IMR-90 (cell line): Measurements from ENCODE around the gene OGFOD3. TPM values are rescaled to one million over a fixed set of nuclear protein-coding genes. Genes with fewer than 3 reads are reported as not detected.

Experiments
- ATAC-seq: fragments of 200-7000 bp; cut with Tn5 transposase; 2 replicates; pipeline ENCODE4 v1.9.1; 2020; ENCODE audit warnings: low read depth, mild to moderate bottlenecking, moderate library complexity
- BruUV-seq: library from RNA; stranded (reverse); fragments of 400-500 nt; replicated peaks from 2 replicates; lab custom pipeline; 2021; lab: Mats Ljungman, UMichigan
- CTCF ChIA-PET: fragments of 300-600 bp; formaldehyde crosslinking; extraction: SDS; loops from one replicate; lab custom pipeline; 2021; ENCODE audit warnings: antibody characterized with exemption; lab: Yijun Ruan, JAX
- POLR2A ChIA-PET: fragments of 300-600 bp; sonication (Branson Sonifier 250); formaldehyde crosslinking; loops from one replicate; lab custom pipeline; 2022; ENCODE audit warnings: antibody characterized with exemption; ENCODE audit not compliant: unreplicated experiment; lab: Charles Lee
- DNase-seq: peaks from one replicate; pipeline ENCODE4 v3.0.0; 2013
- H2AFZ ChIP-seq: replicated peaks from 2 replicates; pipeline ENCODE3; 2013; ENCODE audit warnings: low read length, mild to moderate bottlenecking; ENCODE audit not compliant: poor library complexity
- H2AK5ac ChIP-seq: 2 replicates; pipeline ENCODE4 v1.6.1; 2013; ENCODE audit warnings: low read depth, low read length, inconsistent platforms
- H2AK9ac ChIP-seq: replicated peaks from 2 replicates; pipeline ENCODE3; 2013; ENCODE audit warnings: mild to moderate bottlenecking, low read depth, low read length, moderate library complexity; ENCODE audit not compliant: poor library complexity
- H2BK120ac ChIP-seq: 2 replicates; pipeline ENCODE4 v1.6.1; 2013; ENCODE audit warnings: low read depth, low read length, inconsistent platforms
- H2BK15ac ChIP-seq: 3 replicates; pipeline ENCODE4 v1.6.1; 2013; ENCODE audit warnings: low read depth, low read length, inconsistent platforms
- H2BK20ac ChIP-seq: 2 replicates; pipeline ENCODE4 v1.6.1; 2013; ENCODE audit warnings: low read depth, mild to moderate bottlenecking, inconsistent platforms, low read length, moderate library complexity
- H2BK5ac ChIP-seq: 2 replicates; pipeline ENCODE4 v1.6.1; 2013; ENCODE audit warnings: mild to moderate bottlenecking, low read depth, low read length, inconsistent platforms; ENCODE audit not compliant: poor library complexity, severe bottlenecking
- H3K14ac ChIP-seq: replicated peaks from 2 replicates; pipeline ENCODE4 v1.6.1; 2013; ENCODE audit warnings: low read depth, low read length, inconsistent platforms
- H3K18ac ChIP-seq: 2 replicates; pipeline ENCODE4 v1.6.1; 2013; ENCODE audit warnings: low read depth, low read length, control low read depth
- H3K23ac ChIP-seq: 2 replicates; pipeline ENCODE4 v1.6.1; 2013; ENCODE audit warnings: low read depth, low read length, inconsistent platforms
- H3K27ac ChIP-seq: 2 replicates; pipeline ENCODE4 v1.5.1; 2013; ENCODE audit warnings: mild to moderate bottlenecking, control low read depth, low read length; ENCODE audit not compliant: insufficient read depth
- H3K27me3 ChIP-seq: 2 replicates; pipeline ENCODE4 v1.6.1; 2013; ENCODE audit warnings: low read length; ENCODE audit not compliant: control insufficient read depth, insufficient read depth
- H3K36me3 ChIP-seq: 2 replicates; pipeline ENCODE4 v1.6.1; 2013; ENCODE audit warnings: low read length, mixed read lengths; ENCODE audit not compliant: control insufficient read depth, insufficient read depth
- H3K4ac ChIP-seq: 2 replicates; pipeline ENCODE4 v1.6.1; 2013; ENCODE audit warnings: low read depth, low read length, inconsistent platforms
- H3K4me1 ChIP-seq: 2 replicates; pipeline ENCODE4 v1.6.1; 2013; ENCODE audit warnings: low read length, mixed read lengths; ENCODE audit not compliant: control insufficient read depth, insufficient read depth
- H3K4me2 ChIP-seq: 2 replicates; pipeline ENCODE4 v1.6.1; 2013; ENCODE audit warnings: low read depth, mild to moderate bottlenecking, control low read depth, low read length, moderate library complexity
- H3K4me3 ChIP-seq: 2 replicates; pipeline ENCODE4 v1.5.1; 2013; ENCODE audit warnings: low read depth, mild to moderate bottlenecking, control low read depth, low read length, moderate library complexity; ENCODE audit not compliant: insufficient read depth
- H3K56ac ChIP-seq: 2 replicates; pipeline ENCODE4 v1.6.1; 2013; ENCODE audit warnings: low read length, inconsistent platforms; ENCODE audit not compliant: insufficient read depth; ENCODE audit errors: extremely low read depth
- H3K79me1 ChIP-seq, 2 experiments: 2 replicates each; pipeline ENCODE4 v1.6.1; 2013; ENCODE audit warnings: low read length in 2 of 2, inconsistent platforms in 1 of 2, low read depth in 1 of 2
- H3K9ac ChIP-seq: 2 replicates; pipeline ENCODE4 v1.6.1; 2013; ENCODE audit warnings: low read depth, low read length, control low read depth
- H3K9me1 ChIP-seq: 2 replicates; pipeline ENCODE4 v1.6.1; 2013; ENCODE audit warnings: low read length, inconsistent platforms; ENCODE audit not compliant: insufficient read depth
- H3K9me3 ChIP-seq: 2 replicates; pipeline ENCODE4 v1.6.1; 2013; ENCODE audit warnings: low read length; ENCODE audit not compliant: control insufficient read depth, insufficient read depth
- H4K20me1 ChIP-seq: 2 replicates; pipeline ENCODE4 v1.6.1; 2013; ENCODE audit warnings: low read length, inconsistent platforms; ENCODE audit not compliant: insufficient read depth
- H4K5ac ChIP-seq: 2 replicates; pipeline ENCODE4 v1.6.1; 2013; ENCODE audit warnings: mild to moderate bottlenecking, low read depth, low read length, control low read depth
- H4K8ac ChIP-seq, 2 experiments: 2 replicates each; pipeline ENCODE4 v1.6.1; 2013; ENCODE audit warnings: low read depth in 2 of 2, low read length in 2 of 2, control low read depth in 1 of 2, inconsistent platforms in 1 of 2
- H4K91ac ChIP-seq: 2 replicates; pipeline ENCODE4 v1.6.1; 2013; ENCODE audit warnings: low read depth, low read length, inconsistent platforms; ENCODE audit not compliant: insufficient read depth
- MAFK ChIP-seq: IDR thresholded peaks from 2 replicates; pipeline ENCODE4 v1.6.1; 2012; ENCODE audit warnings: low read depth, low read length, improper control_type of control experiment
- MXI1 ChIP-seq: IDR thresholded peaks from 2 replicates; pipeline ENCODE4 v1.6.1; 2012; ENCODE audit warnings: low read depth, mild to moderate bottlenecking, low read length, moderate library complexity, borderline replicate concordance
- NFE2L2 ChIP-seq: fragments of 150-350 bp; IDR thresholded peaks from 2 replicates; pipeline ENCODE4 v1.6.1; 2016; ENCODE audit warnings: low read depth, mild to moderate bottlenecking, low read length
- RAD21 ChIP-seq: IDR thresholded peaks from 2 replicates; pipeline ENCODE4 v1.6.1; 2012; ENCODE audit warnings: low read length, improper control_type of control experiment
- WGBS, 2 experiments: methylation state at CpG; one replicate each; pipeline versions ENCODE4 v1.1.5 to v1.1.7; 2013; ENCODE audit warnings: missing lambda C conversion rate in 2 of 2; ENCODE audit not compliant: insufficient read length in 1 of 2; ENCODE audit errors: extremely low coverage in 2 of 2; 5-methylcytosine and 5-hydroxymethylcytosine counted together
- dilution Hi-C: fragments of 300-500 bp; cut with HindIII; formaldehyde crosslinking; loops from one replicate; pipeline ENCODE4 v1.14.3; 2018; ENCODE audit warnings: low sequenced_read_pairs; ENCODE audit not compliant: unreplicated experiment
- in situ Hi-C: fragments of 300-500 bp; cut with MboI; formaldehyde crosslinking; loops from 3 replicates; pipeline ENCODE4 v1.14.3; 2019; ENCODE audit warnings: low sequenced_read_pairs, inconsistent platforms, mixed read lengths
- intact Hi-C: fragments of 100-400 bp; cut with micrococcal nuclease; formaldehyde crosslinking; loops from 2 replicates; pipeline ENCODE4 v1.10.0; 2022
- polyA plus RNA-seq, 3 experiments: library from polyadenylated mRNA; depleted of rRNA; stranded (reverse); fragments of >200 nt; gene quantifications; 2 replicates each; pipeline ENCODE4 v1.2.3, GENCODE V29; 2012; ENCODE audit warnings: low replicate concordance in 1 of 3
- total RNA-seq: library from RNA; depleted of rRNA; stranded (reverse); fragments of >200 nt; gene quantifications from 2 replicates; pipeline ENCODE4 v1.2.3, GENCODE V29; 2012
- TF ChIP-seq, protein P1 (sequence below): conservative IDR thresholded peaks from 2 replicates; pipeline ENCODE4 v1.5.1; 2012; ENCODE audit warnings: mild to moderate bottlenecking, low read depth, low read length, improper control_type of control experiment

Gene OGFOD3
- total and polyA plus RNA-seq, 2 of the 4 experiments (the other 2 are of a cell fraction), result 25.3 to 33.4 TPM

DNA sequence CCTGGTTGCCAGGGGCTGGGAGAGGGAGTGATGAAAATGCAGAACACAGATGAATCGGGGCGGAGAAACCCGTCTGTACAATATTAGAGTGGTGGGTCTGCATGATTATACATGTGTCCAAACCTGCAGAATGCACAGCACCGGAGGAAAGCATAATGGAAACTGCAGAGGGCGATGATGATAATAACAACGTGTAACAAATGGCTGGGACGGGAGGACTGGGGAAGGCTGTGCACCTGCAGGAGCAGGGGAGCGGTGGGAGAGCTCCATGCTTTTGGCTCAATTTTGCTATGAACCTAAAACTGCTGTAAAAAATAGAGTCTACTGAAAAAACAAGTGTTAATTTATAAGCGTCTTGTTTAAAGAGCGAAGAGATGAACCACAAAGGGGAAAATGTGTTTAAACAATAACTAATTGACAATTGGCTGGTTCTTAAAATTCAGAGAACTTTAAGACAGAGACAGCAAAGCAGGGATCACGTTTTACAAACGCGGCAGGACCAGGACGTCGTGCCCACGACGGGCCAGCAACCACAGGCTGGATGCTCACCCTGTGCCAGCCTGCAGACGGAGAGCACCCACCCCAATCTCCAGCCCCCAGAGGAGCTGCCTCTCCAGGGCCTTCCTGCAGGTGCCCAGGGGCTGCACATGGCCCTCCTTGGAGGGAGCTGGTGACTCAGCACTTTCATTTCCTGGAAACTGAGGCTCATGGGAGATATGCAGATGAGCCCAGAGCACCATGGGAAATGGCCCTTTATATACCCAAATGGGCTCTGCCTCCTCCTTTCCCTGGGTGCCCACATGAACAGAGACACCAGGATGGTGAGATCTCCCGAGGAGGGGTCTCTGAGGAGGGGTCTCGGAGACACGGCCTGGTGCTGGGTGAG lies 59.7 kb downstream of the OGFOD3 start, which contains the start of gene TEX19:
Gene TEX19, plus strand, starts transcription at position 783 of the 886 bp plus-strand sequence. CDS start 2,904 bp downstream, outside the sequence.
- H2AK5ac ChIP-seq, result no peak within 1 kb of the TSS
- H3K4me3 ChIP-seq, result no peak within 1 kb of the TSS
- 0 out of 4 replicates have a peak within 1 kb of the TSS, but pooled peaks of 1 of the 2 experiments have one; percentile 21 for H4K8ac ChIP-seq
- no peaks in the 10 kb centered on the region for H3K9me1 ChIP-seq
- H3K4me2 ChIP-seq, result no peak within 1 kb of the TSS
- no peak for DNase-seq
- dilution Hi-C loops, result no loop called here
- BruUV-seq, result no TSS peak
- no peak within 1 kb of the TSS for H3K4ac ChIP-seq
- H3K27me3 ChIP-seq, result peaks cover 29% of the 10 kb centered on the region; the same call in 1 of the 2 replicates
- CTCF ChIA-PET, result no interaction called here
- no peak for ATAC-seq
- H3K9ac ChIP-seq, result no peak within 1 kb of the TSS
- in situ Hi-C loops, result loop anchor here (10.0 kb wide), 2 partner anchors 196 to 416 kb away; no protein-coding TSS in a partner anchor
- H3K4me1 ChIP-seq, result peaks cover 5% of the 10 kb centered on the region; the same call in 1 of the 2 replicates
- intact Hi-C loops, result no loop called here
- WGBS, 2 experiments, result 64% methylated on average over 16 of the region's 21 CpGs; no CpG with 5 or more reads in 1 of the 2 experiments
- H3K27ac ChIP-seq, result no peak within 1 kb of the TSS
- no peaks in the 10 kb centered on the region for H3K79me1 ChIP-seq
- no peak within 1 kb of the TSS for H3K56ac ChIP-seq
- no peak within 1 kb of the TSS for H2BK120ac ChIP-seq
- H3K18ac ChIP-seq, result no peak within 1 kb of the TSS
- TF ChIP-seq MAFK, result no peak
- TF ChIP-seq NFE2L2, result peak; percentile 71
- no peak for TF ChIP-seq RAD21
- TF ChIP-seq, protein P1, sequence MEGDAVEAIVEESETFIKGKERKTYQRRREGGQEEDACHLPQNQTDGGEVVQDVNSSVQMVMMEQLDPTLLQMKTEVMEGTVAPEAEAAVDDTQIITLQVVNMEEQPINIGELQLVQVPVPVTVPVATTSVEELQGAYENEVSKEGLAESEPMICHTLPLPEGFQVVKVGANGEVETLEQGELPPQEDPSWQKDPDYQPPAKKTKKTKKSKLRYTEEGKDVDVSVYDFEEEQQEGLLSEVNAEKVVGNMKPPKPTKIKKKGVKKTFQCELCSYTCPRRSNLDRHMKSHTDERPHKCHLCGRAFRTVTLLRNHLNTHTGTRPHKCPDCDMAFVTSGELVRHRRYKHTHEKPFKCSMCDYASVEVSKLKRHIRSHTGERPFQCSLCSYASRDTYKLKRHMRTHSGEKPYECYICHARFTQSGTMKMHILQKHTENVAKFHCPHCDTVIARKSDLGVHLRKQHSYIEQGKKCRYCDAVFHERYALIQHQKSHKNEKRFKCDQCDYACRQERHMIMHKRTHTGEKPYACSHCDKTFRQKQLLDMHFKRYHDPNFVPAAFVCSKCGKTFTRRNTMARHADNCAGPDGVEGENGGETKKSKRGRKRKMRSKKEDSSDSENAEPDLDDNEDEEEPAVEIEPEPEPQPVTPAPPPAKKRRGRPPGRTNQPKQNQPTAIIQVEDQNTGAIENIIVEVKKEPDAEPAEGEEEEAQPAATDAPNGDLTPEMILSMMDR, result no peak
- TF ChIP-seq MXI1, result no peak
- POLR2A ChIA-PET, result no interaction called here
- H4K91ac ChIP-seq, result no peak within 1 kb of the TSS
- no peak within 1 kb of the TSS for H4K5ac ChIP-seq
- H3K36me3 ChIP-seq, result no peaks in the 10 kb centered on the region
- no peak within 1 kb of the TSS for H3K23ac ChIP-seq
- no peak within 1 kb of the TSS for H3K14ac ChIP-seq
- peak within 1 kb of the TSS; percentile 29 for H2AFZ ChIP-seq
- no peak within 1 kb of the TSS for H2BK5ac ChIP-seq
- no peaks in the 10 kb centered on the region for H3K9me3 ChIP-seq
- no peak within 1 kb of the TSS for H2AK9ac ChIP-seq
- no peak within 1 kb of the TSS for H2BK20ac ChIP-seq
- H2BK15ac ChIP-seq, result no peak within 1 kb of the TSS
- no peaks in the 10 kb centered on the region for H4K20me1 ChIP-seq
